ENCODE data around the gene GGCT.

- TF ChIP-seq CTCF (conservative IDR thresholded peaks at IDR 0.05; ENCODE audit: low read length) (no peak), EZH2phosphoT487 (IDR thresholded peaks at IDR 0.05; ENCODE audit: borderline replicate concordance) (no peak)
Measured at GRCh38 chr7:30463405-30464145, 41.1 kb downstream of the GGCT start.

Measured in Loucy (cell line).